GM18502 (cell line): ENCODE measurements around the gene EPM2A.

ENCODE experiments used
- ATAC-seq: cut with Tn5 transposase; IDR thresholded peaks from one replicate; pipeline ENCODE4 v1.9.1; 2021; ENCODE audit warnings: mild to moderate bottlenecking; ENCODE audit not compliant: unreplicated experiment, poor library complexity

The EPM2A gene

DNA sequence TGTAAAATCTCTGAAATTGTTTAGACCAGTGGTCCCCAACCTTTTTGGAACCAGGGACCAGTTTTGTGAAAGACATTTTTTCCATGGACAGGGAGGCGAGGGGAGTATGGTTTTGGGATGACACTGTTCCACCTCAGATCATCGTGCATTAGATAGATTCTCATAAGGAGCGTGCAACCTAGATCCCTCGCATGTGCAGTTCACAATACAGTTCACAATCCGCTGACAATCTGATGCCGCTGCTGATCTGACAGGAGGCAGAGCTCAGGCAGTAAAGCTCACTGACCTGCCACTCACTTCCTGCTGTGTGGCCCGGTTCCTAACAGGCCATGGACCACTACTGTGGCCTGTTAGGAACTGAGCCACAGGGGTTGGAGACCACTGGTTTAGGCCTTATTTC lies 115.2 kb downstream of the EPM2A start:
- ATAC-seq = no peak

DNA sequence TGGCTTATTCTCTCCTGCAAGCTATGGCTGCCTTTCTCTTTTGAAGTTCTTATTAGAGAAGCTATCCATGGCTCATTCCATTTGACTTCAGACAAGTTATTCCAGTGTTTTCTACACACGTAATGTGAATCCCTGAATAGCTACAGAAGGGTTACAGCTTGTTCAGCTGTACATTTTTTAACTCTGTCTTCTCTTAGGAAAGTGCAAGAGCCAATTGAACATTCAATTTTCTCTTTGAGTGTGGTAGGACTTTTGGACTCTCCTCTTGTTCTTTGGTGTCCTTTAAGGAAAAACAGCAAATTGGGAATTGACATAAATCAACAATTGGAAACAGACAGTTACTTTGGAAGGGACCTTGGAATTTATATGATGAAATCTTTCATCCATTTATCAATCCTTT lies 125.8 kb downstream of the EPM2A start:
- ATAC-seq = no peak

- no peak for ATAC-seq
Observed at GRCh38 chr6:145608850-145609249, 126.5 kb downstream of the EPM2A start.

DNA sequence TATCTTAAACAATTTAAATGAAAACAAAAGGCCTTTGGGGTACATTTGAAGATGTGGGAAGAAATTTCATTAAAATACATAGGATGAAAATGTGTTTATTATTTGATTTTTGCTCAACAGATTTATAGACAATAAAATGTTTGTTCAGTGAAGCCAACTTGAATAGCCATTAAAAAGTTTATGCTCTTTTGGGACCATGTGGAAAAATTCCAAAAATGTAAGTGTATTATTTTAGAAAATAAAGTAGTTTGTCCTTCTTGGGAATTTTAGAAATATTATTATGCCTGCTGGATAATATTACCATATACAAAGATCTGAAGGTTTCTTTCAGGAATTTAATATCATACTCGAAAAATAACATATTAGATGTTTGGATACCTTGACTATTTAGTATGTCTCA lies 131.3 kb downstream of the EPM2A start:
- ATAC-seq = no peak

GRCh38 chr6:145603424-145603833 lies 131.9 kb downstream of the EPM2A start:
- ATAC-seq = no peak

DNA sequence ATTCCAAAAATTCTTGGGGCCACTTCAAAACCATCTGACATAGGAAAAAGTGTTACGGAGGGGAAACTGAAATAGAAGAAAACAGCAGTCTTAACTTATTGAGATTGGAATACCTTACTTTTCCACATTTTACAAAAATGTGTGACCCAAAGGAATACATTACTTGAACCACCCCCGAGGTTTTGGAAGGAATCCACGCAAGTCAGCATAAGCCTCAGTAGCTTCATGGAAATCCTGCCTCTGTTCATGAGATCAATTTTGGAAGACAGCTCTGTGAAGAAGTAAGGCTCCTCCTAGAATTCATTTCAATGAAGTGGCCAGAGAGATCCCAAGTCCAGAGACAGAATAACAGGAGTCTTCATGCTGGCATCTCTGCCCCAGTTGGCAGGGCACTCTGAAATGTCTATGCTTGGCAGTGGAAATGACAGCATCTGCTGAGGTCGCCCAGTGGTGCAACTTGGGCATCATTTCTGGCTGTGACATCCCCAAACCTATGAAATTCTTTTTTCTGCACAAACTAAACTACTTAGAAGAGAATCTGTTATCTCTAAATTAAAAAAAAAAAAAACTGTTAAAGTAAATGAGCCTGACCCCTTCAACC lies 132.5 kb downstream of the EPM2A start:
- ATAC-seq = no peak

DNA sequence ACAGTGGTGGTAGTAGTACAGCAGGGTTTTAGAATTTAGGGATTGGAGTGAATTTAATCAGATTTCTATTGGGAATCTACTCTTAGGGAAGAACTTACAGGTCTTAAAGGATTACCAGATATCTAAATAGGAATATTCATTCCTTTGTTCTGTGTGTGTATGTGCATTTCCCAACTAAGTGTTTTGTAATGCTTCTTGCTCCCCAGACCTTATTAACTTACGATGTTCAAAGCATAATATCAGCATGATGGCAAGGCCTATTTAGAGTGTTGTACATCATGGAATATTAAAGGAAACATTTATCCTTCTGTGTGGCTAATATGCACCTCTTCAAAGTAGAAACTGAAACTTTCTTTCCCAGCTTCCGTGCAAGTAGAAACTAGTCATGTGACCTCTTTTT lies 133.9 kb downstream of the EPM2A start:
- ATAC-seq = no peak

DNA sequence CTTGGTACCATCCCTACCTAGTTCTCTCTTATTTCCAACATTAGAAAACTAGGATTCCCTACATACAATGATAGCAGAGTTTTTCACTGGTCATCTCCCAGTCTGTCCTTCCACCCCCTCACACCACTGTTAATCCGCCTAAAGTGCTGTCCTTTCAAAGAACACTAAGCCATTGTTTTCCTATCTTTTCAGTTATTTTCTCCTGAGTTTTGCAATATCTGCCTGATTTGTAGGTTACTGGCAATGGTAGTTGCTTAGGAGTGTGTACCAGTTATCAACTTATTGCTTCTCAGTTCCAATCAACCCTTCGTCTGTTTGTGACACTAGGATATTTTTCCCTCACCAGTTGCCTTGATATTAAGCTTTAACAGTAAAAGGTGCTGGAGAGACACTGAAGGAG lies 135.0 kb downstream of the EPM2A start:
- no peak for ATAC-seq

DNA sequence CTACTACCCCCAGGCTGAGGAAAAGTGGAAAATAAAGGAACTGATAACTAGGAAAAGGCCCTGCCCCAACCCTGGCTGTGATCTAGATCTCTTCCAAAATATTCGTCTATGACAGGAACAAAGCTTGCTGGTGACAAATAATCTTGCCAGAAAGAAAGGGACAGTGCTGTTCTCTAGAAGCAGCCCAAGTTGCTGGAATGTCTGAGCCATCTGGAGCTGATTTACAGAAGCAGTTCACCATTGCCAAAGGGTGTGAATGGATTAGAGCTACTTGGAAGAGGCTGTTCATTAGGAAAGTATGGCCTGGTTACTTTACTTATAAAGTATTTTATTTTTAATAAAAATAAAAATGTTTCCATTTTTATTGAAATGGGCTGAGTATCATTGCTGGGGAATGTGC lies 146.3 kb downstream of the EPM2A start:
- ATAC-seq = no peak

DNA sequence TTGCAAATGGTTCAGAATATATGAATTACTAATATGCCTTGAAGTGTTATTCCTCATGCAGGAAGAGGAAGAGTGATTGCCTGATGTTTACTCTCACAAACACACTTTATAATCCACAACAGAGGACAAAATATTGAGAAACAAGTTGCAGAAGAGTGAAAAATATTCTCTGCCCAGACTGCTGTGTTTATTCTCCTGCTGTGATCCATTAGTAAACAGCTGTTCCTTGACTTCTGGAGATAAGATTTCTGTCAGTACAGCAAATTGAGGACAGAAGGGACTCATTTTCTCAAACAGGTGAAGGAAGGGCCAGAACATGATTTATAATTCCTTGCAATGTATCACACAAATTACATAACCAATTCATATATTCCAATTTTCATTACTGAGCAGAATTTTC lies 148.0 kb downstream of the EPM2A start:
- no peak for ATAC-seq

DNA sequence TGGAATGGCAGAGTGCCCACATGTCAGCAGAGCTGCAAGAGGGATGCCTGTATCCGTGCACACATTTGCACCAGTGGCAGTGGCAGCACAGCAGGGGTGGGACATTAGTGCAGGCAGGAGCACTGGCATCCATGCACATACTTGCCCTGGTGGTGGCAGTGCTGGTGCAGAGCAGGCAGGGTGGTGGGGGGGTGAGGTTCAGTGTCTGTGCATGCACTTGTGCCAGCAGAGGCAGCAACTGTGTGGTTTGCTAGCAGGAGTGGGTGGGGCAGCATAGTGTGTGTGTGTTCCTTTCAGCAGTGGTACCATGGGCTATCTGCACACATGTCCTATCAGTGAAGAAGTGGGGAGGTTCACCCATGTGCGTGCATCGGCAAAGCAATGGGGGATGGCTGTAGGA lies 151.6 kb downstream of the EPM2A start:
- ATAC-seq = no peak
